Measurements from ENCODE around the gene CELA3B.
"Not testable (repeated sequence)": the region's sequence is repeated elsewhere in the genome, so short reads cannot be mapped to it uniquely, and the experiment has no call there.

Gene CELA3B

GRCh38 chr1:22014575-22015206 lies 37.9 kb downstream of the CELA3B start:
- not testable (repeated sequence) for DNase-seq

- DNase-seq = peak; percentile 14
Measured at GRCh38 chr1:22018583-22019559, 42.0 kb downstream of the CELA3B start.

- DNase-seq = no peak
Measured at GRCh38 chr1:22021061-22021460, 44.2 kb downstream of the CELA3B start.

- DNase-seq = peak; percentile 43
Measured at GRCh38 chr1:22024485-22025367, 47.9 kb downstream of the CELA3B start.

- peak; percentile 89 for DNase-seq
Measured at GRCh38 chr1:22025368-22026155, 48.7 kb downstream of the CELA3B start.

- DNase-seq = no peak
Measured at GRCh38 chr1:22026924-22027289, 50.1 kb downstream of the CELA3B start.

- no peak for DNase-seq
Measured at GRCh38 chr1:22030057-22030456, 53.2 kb downstream of the CELA3B start.

- no peak for DNase-seq
Measured at GRCh38 chr1:22030473-22030872, 53.7 kb downstream of the CELA3B start.

GRCh38 chr1:22031214-22031962 lies 54.6 kb downstream of the CELA3B start:
- DNase-seq = no peak

GRCh38 chr1:22034834-22035233 lies 58.0 kb downstream of the CELA3B start:
- not testable (repeated sequence) for DNase-seq

- DNase-seq = no peak
Measured at GRCh38 chr1:22037520-22037919, 60.7 kb downstream of the CELA3B start.

GRCh38 chr1:22038036-22038435 lies 61.2 kb downstream of the CELA3B start:
- DNase-seq = no peak

Measured in NCI-H2227 treated with DMSO at 0.1 percent for 48 hours (cell line).